T-helper 1 cell (primary cell): ENCODE results near the gene PNLIP.

ENCODE experiments used
- DNase-seq, 5 donors: peaks; one replicate each; pipeline ENCODE4 v3.0.0-alpha.2; 2012 to 2020

PNLIP gene

GRCh38 chr10:116587878-116588591 lies 42.3 kb downstream of the PNLIP start:
- no peak for DNase-seq

GRCh38 chr10:116588995-116589394 lies 43.3 kb downstream of the PNLIP start:
- DNase-seq = no peak

GRCh38 chr10:116589926-116590325 lies 44.2 kb downstream of the PNLIP start:
- no peak for DNase-seq

- no peak for DNase-seq
Measured at GRCh38 chr10:116590590-116591444, 45.1 kb downstream of the PNLIP start, which contains the start of gene PNLIPRP1. Gene PNLIPRP1, plus strand, starts transcription at chr10:116590959. Its CDS starts 171 bp downstream, at chr10:116591130.

GRCh38 chr10:116593139-116593740 lies 47.5 kb downstream of the PNLIP start:
- no peak for DNase-seq

GRCh38 chr10:116594525-116595035 lies 48.8 kb downstream of the PNLIP start:
- no peak for DNase-seq

- DNase-seq = no peak
Measured at GRCh38 chr10:116596062-116596461, 50.3 kb downstream of the PNLIP start.

GRCh38 chr10:116597543-116597942 lies 51.8 kb downstream of the PNLIP start:
- no peak for DNase-seq

- no peak for DNase-seq
Measured at GRCh38 chr10:116598329-116598728, 52.6 kb downstream of the PNLIP start.

GRCh38 chr10:116599991-116600390 lies 54.3 kb downstream of the PNLIP start:
- DNase-seq = no peak

- no peak for DNase-seq
Measured at GRCh38 chr10:116602648-116603400, 57.1 kb downstream of the PNLIP start.

GRCh38 chr10:116606061-116606483 lies 60.3 kb downstream of the PNLIP start:
- DNase-seq = no peak

GRCh38 chr10:116607336-116607735 lies 61.6 kb downstream of the PNLIP start:
- DNase-seq = no peak

- no peak for DNase-seq
Measured at GRCh38 chr10:116608686-116609594, 63.2 kb downstream of the PNLIP start.

GRCh38 chr10:116610443-116611152 lies 64.9 kb downstream of the PNLIP start:
- no peak for DNase-seq

- no peak for DNase-seq
Measured at GRCh38 chr10:116611153-116611545, 65.4 kb downstream of the PNLIP start.

- DNase-seq = no peak
Measured at GRCh38 chr10:116612107-116612769, 66.5 kb downstream of the PNLIP start.

- DNase-seq = no peak
Measured at GRCh38 chr10:116613471-116613870, 67.7 kb downstream of the PNLIP start.

- no peak for DNase-seq
Measured at GRCh38 chr10:116614796-116615195, 69.1 kb downstream of the PNLIP start.

- no peak for DNase-seq
Measured at GRCh38 chr10:116615199-116615776, 69.6 kb downstream of the PNLIP start.
